ENCODE results near the gene CGREF1. TPM values are rescaled to one million over a fixed set of nuclear protein-coding genes. Genes with fewer than 3 reads are reported as not detected.

Gene CGREF1
- total RNA-seq, 2 experiments from 2014 or later = not detected

- peak overlapping the region; percentile 33 for H3K4me3 ChIP-seq (ENCODE audit: low read depth, low read length, poor library complexity, severe bottlenecking)
- peaks cover 68% of the 10 kb centered on the region for H3K4me1 ChIP-seq (ENCODE audit: insufficient read depth, low read length, poor library complexity, severe bottlenecking)
- intact Hi-C loops (cut with micrococcal nuclease; ENCODE audit: unreplicated experiment) = no loop called here
- peaks cover 6% of the 10 kb centered on the region; the same call in 1 of the 2 replicates for H3K36me3 ChIP-seq (ENCODE audit: insufficient read depth, low read length)
- 0 out of 2 replicates have a peak, but pooled peaks cover 1% of the 10 kb centered on the region for H4K20me1 ChIP-seq (ENCODE audit: insufficient read depth, low read length)
- DNase-seq (ENCODE audit: low spot score) = peak; percentile 81
- BruUV-seq (replicated peaks) = no TSS peak
- H3K9me2 ChIP-seq (ENCODE audit: insufficient read depth, low read length) = no peaks in the 10 kb centered on the region
- peak overlapping the region; percentile 81 for H3K27ac ChIP-seq (ENCODE audit: low read depth, low read length, poor library complexity, severe bottlenecking)
- POLR2A ChIA-PET = interaction anchor here (0.6 to 3.8 kb wide), 5 partner anchors 12 to 356 kb away, joined by 3 to 18 read pairs (median 3); partner anchors contain the start of genes AGBL5 and KHK
- CTCF ChIA-PET (ENCODE audit: unreplicated experiment) = no interaction called here
- TF ChIP-seq EZH2phosphoT487 (IDR thresholded peaks at IDR 0.05; ENCODE audit: borderline replicate concordance, low read depth, low read length) = no peak
- no peak for TF ChIP-seq CTCF (conservative IDR thresholded peaks at IDR 0.05; ENCODE audit: low read length)
- peak overlapping the region; percentile 70 for H3K4me2 ChIP-seq (ENCODE audit: low read length)
- no peaks in the 10 kb centered on the region for H3K9me3 ChIP-seq (ENCODE audit: low read length)
- peaks cover 15% of the 10 kb centered on the region for H3K79me2 ChIP-seq (ENCODE audit: insufficient read depth, low read depth, low read length)
- peak overlapping the region; percentile 79 for H2AFZ ChIP-seq (ENCODE audit: low read length)
Observed at GRCh38 chr2:27074738-27075565, 44.0 kb downstream of the CGREF1 start.

- Histone ChIP-seq H2AFZ (ENCODE audit: low read length) (peak overlapping the region; percentile 11; the same call in 1 of the 2 replicates), H3K9me3 (ENCODE audit: low read length) (no peaks in the 10 kb centered on the region), H4K20me1 (ENCODE audit: insufficient read depth, low read length) (0 out of 2 replicates have a peak, but pooled peaks cover 4% of the 10 kb centered on the region), H3K4me1 (ENCODE audit: insufficient read depth, low read length, poor library complexity, severe bottlenecking) (peaks cover 72% of the 10 kb centered on the region), H3K79me2 (ENCODE audit: insufficient read depth, low read depth, low read length) (peaks cover 26% of the 10 kb centered on the region), H3K9me2 (ENCODE audit: insufficient read depth, low read length) (no peaks in the 10 kb centered on the region), H3K27ac (ENCODE audit: low read depth, low read length, poor library complexity, severe bottlenecking) (peak overlapping the region; percentile 81), H3K4me2 (ENCODE audit: low read length) (peak overlapping the region; percentile 28; the same call in 1 of the 2 replicates), H3K4me3 (ENCODE audit: low read depth, low read length, poor library complexity, severe bottlenecking) (no peak overlapping the region), H3K36me3 (ENCODE audit: insufficient read depth, low read length) (peaks cover 17% of the 10 kb centered on the region; the same call in 1 of the 2 replicates)
- no TSS peak for BruUV-seq (replicated peaks)
- DNase-seq (ENCODE audit: low spot score) = no peak
- ChIA-PET CTCF (ENCODE audit: unreplicated experiment) (interaction anchor here (0.9 kb wide), 1 partner anchor 8 kb away, joined by 4 read pairs; no protein-coding TSS in a partner anchor), POLR2A (interaction anchor here (0.8 to 3.8 kb wide), 5 partner anchors 8 to 214 kb away, joined by 3 to 18 read pairs (median 4); partner anchors contain the start of genes AGBL5, ATRAID, KHK and SLC5A6)
- intact Hi-C loops (cut with micrococcal nuclease; ENCODE audit: unreplicated experiment) = no loop called here
- TF ChIP-seq EZH2phosphoT487 (IDR thresholded peaks at IDR 0.05; ENCODE audit: borderline replicate concordance, low read depth, low read length) (no peak), CTCF (conservative IDR thresholded peaks at IDR 0.05; ENCODE audit: low read length) (no peak)
Observed at GRCh38 chr2:27073782-27074181, 45.1 kb downstream of the CGREF1 start.
